ENCODE results near the gene LPP. TPM values are rescaled to one million over a fixed set of nuclear protein-coding genes. Genes with fewer than 3 reads are reported as not detected.
"Not testable (repeated sequence)": the region's sequence is repeated elsewhere in the genome, so short reads cannot be mapped to it uniquely, and the experiment has no call there.

The LPP gene, protein sequence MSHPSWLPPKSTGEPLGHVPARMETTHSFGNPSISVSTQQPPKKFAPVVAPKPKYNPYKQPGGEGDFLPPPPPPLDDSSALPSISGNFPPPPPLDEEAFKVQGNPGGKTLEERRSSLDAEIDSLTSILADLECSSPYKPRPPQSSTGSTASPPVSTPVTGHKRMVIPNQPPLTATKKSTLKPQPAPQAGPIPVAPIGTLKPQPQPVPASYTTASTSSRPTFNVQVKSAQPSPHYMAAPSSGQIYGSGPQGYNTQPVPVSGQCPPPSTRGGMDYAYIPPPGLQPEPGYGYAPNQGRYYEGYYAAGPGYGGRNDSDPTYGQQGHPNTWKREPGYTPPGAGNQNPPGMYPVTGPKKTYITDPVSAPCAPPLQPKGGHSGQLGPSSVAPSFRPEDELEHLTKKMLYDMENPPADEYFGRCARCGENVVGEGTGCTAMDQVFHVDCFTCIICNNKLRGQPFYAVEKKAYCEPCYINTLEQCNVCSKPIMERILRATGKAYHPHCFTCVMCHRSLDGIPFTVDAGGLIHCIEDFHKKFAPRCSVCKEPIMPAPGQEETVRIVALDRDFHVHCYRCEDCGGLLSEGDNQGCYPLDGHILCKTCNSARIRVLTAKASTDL
- total RNA-seq = 54.9 and 63.3 TPM in 2 replicates

DNA sequence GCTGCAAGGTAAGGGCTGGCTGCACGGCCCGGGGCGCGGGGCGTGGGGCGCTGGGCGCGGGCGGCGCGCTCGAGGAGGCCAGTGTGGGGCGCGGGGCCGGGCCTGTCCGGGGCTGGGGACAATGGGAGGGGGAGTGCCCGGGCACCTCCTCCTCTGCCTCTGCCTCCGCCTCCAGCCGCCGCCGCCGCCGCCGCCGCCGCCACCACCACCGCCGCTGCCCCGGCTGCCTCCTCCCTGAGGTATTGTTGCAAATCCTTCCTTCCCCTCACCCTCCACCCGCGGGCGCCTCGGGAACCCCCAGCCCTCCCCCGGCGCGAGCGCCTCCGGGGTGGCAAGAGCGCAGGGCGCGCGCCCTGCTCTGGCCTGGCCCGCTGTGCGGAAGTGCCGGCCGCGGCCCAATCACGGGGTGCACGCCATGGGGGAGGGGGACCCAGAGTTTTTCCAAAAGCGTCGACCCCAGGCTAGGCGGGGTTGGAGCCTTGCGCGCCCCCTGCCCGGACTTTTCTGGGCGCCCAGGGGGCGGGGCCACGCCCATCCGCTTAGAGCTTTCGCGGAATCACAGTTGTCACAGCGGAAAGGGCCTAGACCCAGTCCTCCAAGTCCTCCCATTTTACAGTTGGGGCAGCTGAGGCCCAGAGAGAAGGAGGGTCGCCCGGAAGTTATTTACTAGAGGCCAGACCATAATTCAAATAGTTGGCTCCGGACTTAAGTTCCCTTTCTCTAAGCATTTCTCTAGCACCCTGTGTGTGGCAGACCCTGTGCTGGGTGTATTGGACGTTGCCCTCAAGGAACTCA, at the start of gene LPP:
Gene LPP, plus strand, starts transcription at position 144 of the 795 bp plus-strand sequence. CDS start 251,964 bp downstream, outside the sequence.
- intact Hi-C loops (cut with micrococcal nuclease) = loop anchor here (1.0 to 10.0 kb wide), 19 partner anchors 16 to 1171 kb away; partner anchors contain the start of genes BCL6 and RTP4

DNA sequence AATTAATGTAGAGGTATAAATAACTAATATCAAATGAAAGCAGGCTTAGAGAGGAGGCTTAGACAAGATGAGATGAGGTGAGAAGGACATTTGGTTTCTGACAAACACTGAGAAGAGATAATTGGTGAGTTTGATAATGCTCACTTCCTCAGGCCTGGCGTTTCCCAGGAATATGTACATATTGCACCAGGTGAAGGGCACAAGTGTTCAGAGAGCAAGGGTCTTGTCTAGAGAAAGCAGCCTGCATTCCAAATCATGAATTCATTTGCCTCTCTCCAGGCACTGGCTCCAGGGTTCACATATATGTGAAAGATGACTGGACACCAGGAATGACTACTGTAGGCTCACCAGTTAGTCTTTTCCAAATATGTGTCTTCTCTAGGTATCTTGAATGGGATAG, 48.0 kb upstream of the LPP start:
- intact Hi-C loops (cut with micrococcal nuclease) = no loop called here

DNA sequence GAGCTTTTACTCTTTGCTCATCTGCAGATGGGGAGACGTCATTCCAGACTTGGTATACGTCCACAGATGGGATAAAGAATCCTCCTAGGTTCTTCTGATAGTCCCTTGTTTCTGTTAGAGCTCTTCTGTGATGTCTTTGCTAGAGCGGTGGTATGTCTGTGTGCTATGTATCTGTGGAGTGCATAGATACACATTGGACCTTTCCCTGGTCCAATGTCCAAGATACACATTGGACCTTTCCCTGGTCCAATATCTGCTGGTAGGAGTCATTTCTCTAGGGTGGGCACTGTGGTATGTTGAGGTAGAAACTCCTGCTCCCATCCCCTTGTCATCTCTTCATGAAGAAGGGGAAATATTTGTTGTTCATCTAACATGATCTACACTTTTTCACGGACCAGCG, 47.5 kb upstream of the LPP start:
- intact Hi-C loops (cut with micrococcal nuclease) = no loop called here

DNA sequence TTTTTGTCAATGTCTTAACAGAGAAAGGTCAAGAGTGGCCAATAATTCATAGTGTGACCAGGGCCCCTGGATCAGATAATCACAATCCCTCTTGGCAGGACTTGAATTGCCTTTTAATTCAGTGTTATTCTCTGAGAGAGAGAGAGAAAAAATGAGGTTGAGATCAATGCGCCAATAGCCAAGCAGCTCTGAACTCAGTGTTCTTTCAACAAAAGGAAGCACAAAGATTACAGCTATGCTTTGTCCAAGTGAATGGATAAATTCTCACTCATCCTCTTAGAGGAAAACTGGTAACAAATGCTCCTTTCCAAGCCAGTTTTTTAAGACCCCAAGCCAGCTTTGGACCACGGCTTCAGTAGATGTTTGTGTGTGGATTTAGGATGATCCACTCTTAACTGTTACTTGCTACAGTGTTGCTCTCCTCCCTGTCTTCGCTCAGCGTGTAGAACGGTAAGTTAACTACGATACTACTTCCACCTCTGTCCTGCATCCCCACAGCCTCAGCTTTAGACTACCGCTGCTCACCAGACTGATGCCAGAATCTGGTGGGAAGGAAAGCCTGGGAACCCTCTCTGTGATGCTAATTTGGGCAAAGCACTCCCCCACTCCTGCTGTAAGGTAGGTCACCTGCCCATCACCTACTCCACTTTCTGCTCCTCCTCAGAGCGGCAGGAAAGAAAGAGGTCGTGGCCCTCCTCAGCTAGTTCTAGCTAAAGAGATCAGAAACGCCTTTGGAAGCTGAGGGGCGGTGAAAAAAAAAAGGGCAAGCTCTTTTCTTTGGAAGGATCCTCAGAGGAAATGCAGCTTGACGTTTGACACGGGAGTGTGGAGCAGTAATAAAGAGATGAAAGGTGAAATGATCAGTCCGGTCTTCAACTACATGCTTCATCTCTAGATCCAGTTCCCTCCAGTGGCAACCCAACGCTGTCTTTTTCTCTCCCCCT, 46.8 kb upstream of the LPP start:
- intact Hi-C loops (cut with micrococcal nuclease) = no loop called here

DNA sequence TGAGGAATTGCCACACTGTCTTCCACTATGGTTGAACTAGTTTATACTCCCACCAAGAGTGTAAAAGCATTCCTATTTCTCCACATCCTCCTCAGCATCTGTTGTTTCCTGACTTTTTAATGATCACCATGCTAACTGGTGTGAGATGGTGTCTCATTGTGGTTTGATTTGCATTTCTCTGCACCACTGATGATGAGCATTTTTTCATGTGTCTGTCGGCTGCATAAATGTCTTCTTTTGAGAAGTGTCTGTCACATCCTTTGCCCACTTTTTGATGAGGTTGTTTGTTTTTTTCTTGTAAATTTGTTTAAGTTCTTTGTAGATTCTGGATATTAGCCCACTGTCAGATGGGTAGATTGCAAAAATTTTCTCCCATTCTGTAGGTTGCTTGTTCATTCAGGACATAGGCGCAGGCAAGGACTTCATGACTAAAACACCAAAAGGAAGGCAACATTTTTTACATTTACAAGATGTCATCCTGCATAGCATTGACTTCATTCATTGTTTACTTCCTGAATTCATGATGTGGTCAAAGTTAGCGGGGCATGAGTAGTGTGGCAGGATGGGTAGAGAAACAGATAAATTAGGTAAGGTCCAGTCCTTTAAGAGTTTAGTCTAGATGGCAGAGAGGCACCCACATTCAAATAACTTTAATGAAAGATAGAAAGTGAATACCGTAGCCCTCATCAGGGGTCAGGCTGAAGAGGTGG, 45.1 kb upstream of the LPP start:
- intact Hi-C loops (cut with micrococcal nuclease) = no loop called here

DNA sequence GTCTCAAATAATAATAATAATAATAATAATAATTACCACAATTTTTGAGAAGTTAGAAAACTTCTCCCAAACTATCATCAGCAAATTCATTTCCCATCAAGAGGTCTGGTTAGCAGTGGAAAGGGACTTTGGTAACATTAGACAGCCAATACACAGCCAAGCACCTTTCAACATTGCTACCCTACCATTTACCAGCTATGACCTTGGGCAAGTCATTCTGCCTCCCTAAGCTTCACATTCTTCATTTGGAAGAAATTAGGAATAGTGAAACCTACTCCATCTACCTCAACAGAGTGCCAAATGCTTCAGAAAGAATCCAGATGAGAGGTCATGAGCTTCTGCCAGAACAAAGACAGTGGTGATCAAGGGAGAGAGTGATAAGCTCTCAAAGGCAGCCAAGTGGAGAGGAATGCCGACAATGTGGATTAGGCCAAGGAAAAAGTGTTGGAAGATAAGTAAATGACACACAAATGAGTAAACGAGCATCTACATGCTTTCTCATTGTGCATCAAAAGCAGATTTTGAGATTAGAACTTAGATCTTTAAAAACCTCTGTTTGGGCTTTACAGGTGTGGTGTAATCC, 42.9 kb upstream of the LPP start:
- intact Hi-C loops (cut with micrococcal nuclease) = no loop called here

DNA sequence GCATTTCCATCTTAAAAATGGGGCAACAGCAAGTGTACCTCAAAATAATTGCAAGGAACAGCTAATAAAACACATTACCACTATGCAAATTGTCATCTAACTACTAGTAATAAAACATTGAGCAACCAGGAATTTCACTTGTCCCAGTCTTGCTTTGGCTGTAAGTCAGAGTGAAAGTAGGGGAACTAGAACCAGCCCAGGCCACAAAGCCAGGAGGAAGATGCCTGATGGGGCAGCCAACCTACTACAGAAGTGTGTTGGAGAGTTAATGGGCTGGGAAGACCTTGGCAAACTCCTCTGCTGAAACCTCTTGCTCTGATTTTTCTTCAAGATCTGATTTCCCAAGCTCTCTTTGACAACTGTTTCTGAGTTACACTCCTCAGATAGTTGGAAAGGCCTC, 40.2 kb upstream of the LPP start:
- intact Hi-C loops (cut with micrococcal nuclease) = no loop called here

DNA sequence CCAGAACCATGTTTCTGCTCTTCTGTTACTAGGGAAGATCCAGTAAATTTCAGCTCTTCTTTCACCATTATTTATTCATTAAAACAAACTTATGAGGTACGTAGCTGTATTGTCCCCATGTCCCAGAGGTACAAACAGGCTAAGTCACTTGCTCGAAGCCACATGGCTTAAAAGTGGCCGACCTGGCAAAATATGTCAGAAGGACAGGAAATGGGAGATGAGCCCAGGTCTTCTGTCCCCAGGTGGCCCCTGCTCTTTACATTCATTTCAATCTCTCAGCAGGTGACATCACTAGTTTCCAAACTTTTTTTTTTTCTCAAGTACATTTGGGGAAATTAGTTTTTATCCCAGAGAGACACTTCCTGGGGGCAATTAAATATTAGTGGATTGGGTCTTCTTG, 34.1 kb upstream of the LPP start:
- intact Hi-C loops (cut with micrococcal nuclease) = no loop called here

DNA sequence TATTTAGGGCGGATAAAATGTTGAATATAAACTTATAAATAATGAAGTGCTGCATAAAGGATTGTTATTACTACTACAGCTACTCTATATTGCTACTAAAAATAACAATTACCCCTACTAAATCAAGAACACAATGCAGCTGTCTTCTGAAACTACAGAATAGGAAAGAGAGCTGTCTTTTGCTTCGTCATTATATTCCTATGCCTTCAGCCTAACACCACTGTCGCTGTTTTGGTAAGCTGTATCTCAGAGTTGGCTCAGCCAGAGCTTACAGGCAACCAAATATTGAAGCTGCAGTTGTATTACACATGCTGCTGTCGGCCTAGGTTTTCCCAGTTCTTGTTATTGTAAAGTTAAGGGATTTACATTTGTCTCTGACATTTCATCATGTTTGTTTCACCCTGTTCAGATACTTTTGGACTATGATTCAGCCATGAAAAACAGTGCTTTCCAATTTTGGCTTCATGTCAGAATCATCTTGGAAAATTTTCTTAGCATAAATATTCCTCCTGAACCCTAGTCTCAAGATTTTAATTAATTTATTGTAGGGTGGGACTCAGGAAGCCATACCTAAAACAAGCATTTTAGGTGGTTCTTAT, 31.3 kb upstream of the LPP start:
- intact Hi-C loops (cut with micrococcal nuclease) = no loop called here

DNA sequence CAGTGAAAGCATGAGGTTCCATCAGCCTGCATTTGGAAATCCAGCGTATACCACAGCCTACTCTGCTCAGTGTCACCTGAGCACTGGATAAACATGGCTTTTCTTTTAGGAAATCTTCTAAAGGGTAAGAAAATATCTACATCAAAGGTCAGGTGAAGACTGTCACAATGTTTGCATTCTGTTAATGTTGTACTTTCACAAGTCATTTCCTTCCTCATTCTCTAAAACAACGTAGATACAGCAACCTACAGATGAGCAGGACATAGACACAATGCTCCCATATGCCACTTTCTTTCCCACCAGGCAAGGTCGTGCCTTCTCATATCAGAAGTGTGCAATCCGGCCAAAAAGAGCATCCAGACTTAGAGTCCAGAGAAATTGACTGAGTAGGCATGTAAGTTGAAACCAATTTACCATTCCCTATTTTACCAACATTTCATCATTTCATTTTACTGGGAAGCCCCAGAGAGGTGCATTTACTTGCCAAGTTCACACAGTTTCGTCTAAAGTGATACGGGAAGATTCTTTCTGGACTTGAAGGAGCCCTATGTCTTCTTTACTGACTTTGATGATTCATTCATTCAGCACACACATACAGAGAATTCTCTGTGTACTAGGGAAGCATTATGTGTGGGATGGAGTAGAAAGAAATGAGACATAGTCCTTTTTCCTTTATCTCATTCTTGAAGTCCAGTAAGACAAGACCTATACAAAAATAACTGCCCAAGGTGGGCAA, 30.6 kb upstream of the LPP start:
- intact Hi-C loops (cut with micrococcal nuclease) = no loop called here

DNA sequence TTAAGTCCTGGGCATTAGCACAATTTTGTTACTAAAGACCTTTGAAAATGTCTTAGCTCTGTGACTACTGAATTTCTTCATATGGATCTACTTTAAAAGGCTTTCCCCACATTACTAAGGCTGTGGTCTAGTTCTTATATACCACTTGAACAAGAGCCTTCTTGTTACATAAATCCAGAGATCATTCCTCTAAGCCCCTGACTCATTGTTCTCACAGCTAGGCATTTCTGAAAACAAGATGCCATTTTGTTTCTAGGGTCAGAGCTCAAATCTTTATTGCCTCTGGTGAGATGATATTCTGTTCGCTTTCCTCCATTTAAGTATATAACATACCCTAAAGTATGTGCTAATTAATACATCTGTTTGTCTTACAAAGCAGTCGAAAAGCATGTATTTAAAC, 29.8 kb upstream of the LPP start:
- intact Hi-C loops (cut with micrococcal nuclease) = no loop called here

DNA sequence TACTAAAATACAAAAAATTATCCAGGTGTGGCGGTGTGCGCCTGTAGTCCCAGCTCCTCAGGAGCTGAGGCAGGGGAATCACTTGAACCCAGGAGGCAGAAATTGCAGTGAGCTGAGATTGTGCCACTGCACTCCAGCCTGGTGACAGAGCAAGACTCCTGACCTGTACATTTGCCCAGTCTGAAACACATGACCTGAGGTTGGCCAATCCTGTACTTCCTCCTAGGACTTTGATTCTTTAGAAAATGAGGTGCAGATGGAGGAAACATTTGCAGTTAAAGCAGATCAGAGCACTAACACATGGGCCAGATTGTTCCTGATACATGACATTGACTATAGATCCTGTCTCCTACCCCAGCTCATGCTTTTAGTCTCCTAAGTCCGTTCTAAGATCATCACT, 28.9 kb upstream of the LPP start:
- intact Hi-C loops (cut with micrococcal nuclease) = no loop called here

DNA sequence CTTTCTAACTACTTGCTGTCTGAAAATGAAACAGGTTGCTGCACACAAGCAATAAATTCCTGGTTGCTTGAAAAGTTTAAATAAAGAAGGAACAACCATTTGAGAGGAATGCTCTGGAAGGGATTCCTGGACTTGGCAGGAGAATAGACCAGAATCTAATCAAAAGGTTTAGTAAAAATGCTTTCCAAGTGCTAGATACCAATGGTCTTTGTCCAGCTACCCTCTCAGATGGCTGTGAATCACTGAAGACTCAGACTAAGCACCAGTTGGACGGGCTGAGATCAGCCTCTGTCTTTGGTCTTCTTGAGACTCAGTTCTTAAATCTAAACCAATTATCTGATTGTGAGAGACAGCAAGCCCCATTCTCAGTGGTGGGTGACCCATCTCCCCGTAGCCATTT, 27.7 kb upstream of the LPP start:
- intact Hi-C loops (cut with micrococcal nuclease) = no loop called here

DNA sequence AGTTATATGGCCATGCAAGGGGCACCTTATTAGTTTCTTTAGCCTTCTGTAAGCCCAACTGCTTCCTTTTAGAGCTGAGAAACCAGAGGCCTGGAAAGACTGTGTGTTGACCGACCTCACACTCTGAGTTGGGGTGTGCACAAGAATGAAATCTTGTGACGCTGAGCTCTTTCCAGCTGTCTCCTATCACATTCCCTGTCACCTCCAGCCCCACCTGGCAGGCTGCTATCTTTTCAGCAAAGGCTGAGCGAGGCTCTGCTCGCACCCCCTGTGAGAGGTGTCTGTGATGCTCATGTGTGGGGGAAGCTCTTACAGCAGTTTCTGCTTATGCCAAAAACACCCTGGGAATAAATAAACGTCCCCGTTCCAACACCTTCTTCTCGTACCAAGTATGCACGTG, 27.0 kb upstream of the LPP start:
- intact Hi-C loops (cut with micrococcal nuclease) = no loop called here

DNA sequence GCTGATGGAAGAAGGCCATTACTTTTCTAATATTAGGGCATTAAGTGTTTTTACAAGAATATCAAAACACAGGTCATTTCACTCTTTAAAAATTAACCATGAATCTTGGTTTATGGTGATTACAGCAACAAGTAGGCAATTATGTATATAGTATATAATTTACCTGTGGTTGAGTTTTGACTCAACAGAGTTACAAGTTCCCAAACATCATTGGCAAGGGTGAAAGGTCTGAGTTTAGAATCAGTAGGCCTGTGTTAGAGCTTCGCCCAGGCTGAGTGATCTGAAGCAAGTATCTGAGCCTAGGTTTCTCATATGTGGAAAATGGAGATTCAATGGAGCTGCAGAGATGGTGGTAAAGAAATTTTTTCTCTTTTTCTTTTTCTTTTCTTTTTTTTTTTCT, 25.1 kb upstream of the LPP start:
- intact Hi-C loops (cut with micrococcal nuclease) = no loop called here

DNA sequence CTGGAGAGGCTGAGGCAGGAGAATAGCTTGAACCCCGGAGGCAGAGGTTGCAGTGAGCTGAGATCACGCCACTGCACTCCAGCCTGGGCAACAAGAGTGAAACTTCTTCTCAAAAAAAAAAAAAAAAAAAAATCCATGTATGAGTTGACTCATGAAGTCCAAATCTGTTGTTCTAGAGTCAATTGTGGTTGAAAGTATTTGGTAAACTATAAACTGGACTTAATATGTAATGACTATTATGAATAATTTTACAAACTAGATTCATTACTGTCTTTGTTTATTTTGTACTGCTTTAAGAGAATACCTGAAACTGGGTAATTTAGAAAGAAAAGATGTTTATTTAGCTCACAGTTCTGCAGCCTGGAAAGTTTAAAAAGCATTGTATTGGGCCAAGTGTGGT, 22.9 kb upstream of the LPP start:
- intact Hi-C loops (cut with micrococcal nuclease) = not testable (repeated sequence)

DNA sequence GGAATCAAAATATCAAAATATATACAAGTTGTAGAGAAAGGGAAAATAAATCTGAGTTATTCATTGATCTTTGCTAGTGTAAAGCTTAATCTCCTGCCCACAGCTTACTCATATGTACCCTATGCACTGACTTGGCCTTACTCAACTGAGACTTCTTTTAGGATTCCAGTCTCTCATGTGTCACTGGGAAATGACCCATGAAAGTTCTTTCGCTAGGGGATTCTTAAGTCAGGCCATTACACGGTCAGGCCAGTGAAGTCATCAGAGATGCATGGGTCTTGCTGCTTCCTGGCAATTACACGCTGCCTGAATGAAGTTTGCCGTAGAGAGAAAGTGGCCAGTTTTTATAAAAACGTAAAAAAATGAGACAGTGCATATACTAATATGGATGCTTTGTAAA, 20.7 kb upstream of the LPP start:
- intact Hi-C loops (cut with micrococcal nuclease) = no loop called here

DNA sequence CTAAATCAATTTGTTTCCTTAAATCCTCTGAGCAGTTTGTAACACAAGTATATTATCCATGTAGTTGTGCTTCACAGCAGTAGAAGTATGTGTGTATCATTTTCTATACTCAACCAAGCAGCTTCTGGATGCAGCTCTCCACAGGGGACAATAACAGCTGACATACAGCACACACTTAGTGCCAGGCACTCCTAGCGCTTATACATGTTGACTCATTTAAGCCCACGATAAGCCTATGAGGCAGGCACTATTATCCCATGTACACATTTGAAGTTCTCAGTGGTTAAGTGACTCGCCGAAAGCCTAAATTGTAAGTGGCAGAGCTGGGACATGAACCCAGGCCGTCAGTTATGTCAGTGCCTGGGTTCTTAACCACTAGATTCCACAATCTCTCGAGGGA, 20.3 kb upstream of the LPP start:
- intact Hi-C loops (cut with micrococcal nuclease) = loop anchor here (2.0 kb wide), 1 partner anchor 61 kb away; no protein-coding TSS in a partner anchor

DNA sequence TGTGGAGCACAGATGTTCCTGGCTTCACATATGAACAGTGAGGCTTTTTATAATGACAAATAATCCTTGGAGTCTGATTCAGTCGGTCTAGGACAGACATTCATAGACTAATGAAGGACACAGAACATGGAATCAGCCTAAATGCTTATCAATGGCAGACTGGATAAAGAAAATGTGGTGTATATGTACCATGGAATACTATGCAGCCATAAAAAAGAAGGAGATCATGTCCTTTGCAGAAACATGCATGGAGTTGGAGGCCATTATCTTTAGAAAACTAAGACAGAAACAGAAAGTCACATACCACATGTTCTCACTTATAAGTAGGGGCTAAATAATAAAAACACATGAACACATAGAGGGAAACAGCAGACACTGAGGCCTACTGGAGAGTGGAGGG, 19.9 kb upstream of the LPP start:
- intact Hi-C loops (cut with micrococcal nuclease) = loop anchor here (2.0 kb wide), 1 partner anchor 61 kb away; no protein-coding TSS in a partner anchor
